KOPT-K1 (cell line): ENCODE data around the gene HECW1.

Source experiments
- H3K27ac ChIP-seq: fragments of 200-600 bp; sonication (generic); 2 replicates; pipeline ENCODE4 v1.5.1; 2016; ENCODE audit warnings: antibody characterized with exemption, mild to moderate bottlenecking, low read depth, low read length; ENCODE audit not compliant: poor library complexity, severe bottlenecking
- H3K36me3 ChIP-seq: fragments of 200-600 bp; sonication (generic); 2 replicates; pipeline ENCODE4 v1.5.1; 2017; ENCODE audit warnings: antibody characterized with exemption, mild to moderate bottlenecking, low read length, moderate library complexity; ENCODE audit not compliant: insufficient read depth
- H3K9me3 ChIP-seq: fragments of 200-600 bp; sonication (generic); 2 replicates; pipeline ENCODE4 v1.5.1; 2017; ENCODE audit warnings: antibody characterized with exemption, low read length, mild to moderate bottlenecking; ENCODE audit not compliant: insufficient read depth, poor library complexity, severe bottlenecking

The HECW1 gene

GRCh38 chr7:43152696-43153095 is 40.2 kb downstream of the HECW1 start:
- Histone ChIP-seq H3K27ac (no peak overlapping the region), H3K9me3 (no peaks in the 10 kb centered on the region), H3K36me3 (no peaks in the 10 kb centered on the region)

GRCh38 chr7:43155636-43156035 is 43.2 kb downstream of the HECW1 start:
- Histone ChIP-seq H3K36me3 (no peaks in the 10 kb centered on the region), H3K9me3 (no peaks in the 10 kb centered on the region), H3K27ac (no peak overlapping the region)

GRCh38 chr7:43163885-43164284 is 51.4 kb downstream of the HECW1 start:
- H3K9me3 ChIP-seq, result no peaks in the 10 kb centered on the region
- H3K27ac ChIP-seq, result no peak overlapping the region
- H3K36me3 ChIP-seq, result no peaks in the 10 kb centered on the region

GRCh38 chr7:43164757-43165156 is 52.3 kb downstream of the HECW1 start:
- H3K36me3 ChIP-seq, result no peaks in the 10 kb centered on the region
- no peak overlapping the region for H3K27ac ChIP-seq
- no peaks in the 10 kb centered on the region for H3K9me3 ChIP-seq

- no peaks in the 10 kb centered on the region for H3K36me3 ChIP-seq
- H3K9me3 ChIP-seq, result no peaks in the 10 kb centered on the region
- H3K27ac ChIP-seq, result no peak overlapping the region
Observed at GRCh38 chr7:43166686-43167085, 54.2 kb downstream of the HECW1 start.

GRCh38 chr7:43169076-43169475 is 56.6 kb downstream of the HECW1 start:
- Histone ChIP-seq H3K36me3 (no peaks in the 10 kb centered on the region), H3K27ac (no peak overlapping the region), H3K9me3 (no peaks in the 10 kb centered on the region)

GRCh38 chr7:43170571-43170970 is 58.1 kb downstream of the HECW1 start:
- Histone ChIP-seq H3K27ac (no peak overlapping the region), H3K36me3 (no peaks in the 10 kb centered on the region), H3K9me3 (no peaks in the 10 kb centered on the region)

GRCh38 chr7:43175570-43176200 is 63.2 kb downstream of the HECW1 start:
- Histone ChIP-seq H3K27ac (no peak overlapping the region), H3K9me3 (no peaks in the 10 kb centered on the region), H3K36me3 (no peaks in the 10 kb centered on the region)

- Histone ChIP-seq H3K9me3 (no peaks in the 10 kb centered on the region), H3K36me3 (no peaks in the 10 kb centered on the region), H3K27ac (no peak overlapping the region)
Observed at GRCh38 chr7:43179393-43179792, 66.9 kb downstream of the HECW1 start.

GRCh38 chr7:43192806-43193460 is 80.5 kb downstream of the HECW1 start:
- H3K27ac ChIP-seq, result no peak overlapping the region
- no peaks in the 10 kb centered on the region for H3K36me3 ChIP-seq
- H3K9me3 ChIP-seq, result no peaks in the 10 kb centered on the region

- Histone ChIP-seq H3K27ac (no peak overlapping the region), H3K36me3 (no peaks in the 10 kb centered on the region), H3K9me3 (no peaks in the 10 kb centered on the region)
Observed at GRCh38 chr7:43193893-43194292, 81.4 kb downstream of the HECW1 start.

- no peak overlapping the region for H3K27ac ChIP-seq
- H3K9me3 ChIP-seq, result no peaks in the 10 kb centered on the region
- no peaks in the 10 kb centered on the region for H3K36me3 ChIP-seq
Observed at GRCh38 chr7:43195256-43195655, 82.8 kb downstream of the HECW1 start.

- no peaks in the 10 kb centered on the region for H3K36me3 ChIP-seq
- H3K27ac ChIP-seq, result no peak overlapping the region
- H3K9me3 ChIP-seq, result no peaks in the 10 kb centered on the region
Observed at GRCh38 chr7:43195768-43196167, 83.3 kb downstream of the HECW1 start.

GRCh38 chr7:43196379-43196778 is 83.9 kb downstream of the HECW1 start:
- H3K36me3 ChIP-seq, result no peaks in the 10 kb centered on the region
- no peaks in the 10 kb centered on the region for H3K9me3 ChIP-seq
- H3K27ac ChIP-seq, result no peak overlapping the region

GRCh38 chr7:43198016-43198415 is 85.6 kb downstream of the HECW1 start:
- Histone ChIP-seq H3K36me3 (no peaks in the 10 kb centered on the region), H3K9me3 (no peaks in the 10 kb centered on the region), H3K27ac (no peak overlapping the region)

- Histone ChIP-seq H3K9me3 (no peaks in the 10 kb centered on the region), H3K36me3 (no peaks in the 10 kb centered on the region), H3K27ac (no peak overlapping the region)
Observed at GRCh38 chr7:43198599-43199090, 86.2 kb downstream of the HECW1 start.
